ENCODE measurements around the gene FAM181A.

Gene FAM181A

DNA sequence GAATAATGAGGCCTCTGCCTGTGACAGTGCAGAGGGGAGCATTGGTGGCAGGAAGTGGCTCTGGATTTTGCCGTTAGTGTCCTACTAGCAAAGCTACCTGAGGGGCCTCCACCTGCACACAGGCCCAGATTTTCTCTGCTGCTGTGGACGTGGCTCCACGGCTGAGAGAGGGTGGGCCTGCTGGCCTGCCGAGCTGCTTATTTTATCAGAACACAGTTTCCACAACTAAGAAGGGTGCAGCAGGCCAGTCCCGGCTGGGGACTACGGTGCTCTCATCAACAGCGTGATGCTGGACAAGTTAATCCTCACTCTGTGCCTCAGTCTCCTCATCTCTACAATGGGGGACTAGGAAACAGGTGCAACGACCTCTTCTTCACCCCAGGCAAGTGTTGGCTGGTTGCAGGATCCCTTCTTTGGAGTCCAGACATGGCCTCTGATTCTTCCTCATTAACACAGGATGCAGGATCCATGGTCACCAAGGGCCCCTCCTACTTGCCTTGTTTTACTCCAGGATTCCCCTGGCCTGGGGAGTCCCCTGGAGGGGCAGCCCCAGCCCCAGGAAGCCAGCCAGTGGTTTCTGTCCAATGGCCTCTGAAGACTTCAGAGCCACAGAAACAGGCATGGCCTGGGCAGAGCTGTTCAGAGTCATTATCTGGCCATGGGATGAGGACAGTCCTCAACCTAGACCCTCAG is 3.3 kb downstream of the FAM181A start:
- DNase-seq: no peak

- no peak for DNase-seq
Measured at GRCh38 chr14:93930989-93931307, 3.8 kb downstream of the FAM181A start.

GRCh38 chr14:93932642-93933041 is 5.5 kb downstream of the FAM181A start:
- DNase-seq: no peak

DNA sequence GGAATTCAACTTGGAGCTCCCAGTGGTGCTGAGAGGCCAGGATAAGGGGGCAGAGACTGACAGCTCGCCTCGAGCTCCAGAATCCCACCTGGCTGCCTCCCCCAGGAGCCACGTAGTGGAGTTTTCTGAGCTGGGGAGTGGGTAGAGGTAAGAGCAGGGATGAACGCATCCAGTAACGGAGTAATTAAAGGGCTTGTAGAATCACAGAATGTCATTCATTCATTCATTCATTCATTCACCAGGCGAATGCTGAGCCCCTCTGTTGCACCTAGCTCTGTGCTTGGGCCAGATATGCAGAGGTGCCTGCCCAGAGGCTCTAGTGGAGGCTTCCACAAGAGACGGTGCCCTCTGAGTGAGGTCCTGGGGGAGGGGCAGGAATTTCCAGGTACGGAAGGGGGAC is 8.1 kb downstream of the FAM181A start:
- no peak for DNase-seq

DNA sequence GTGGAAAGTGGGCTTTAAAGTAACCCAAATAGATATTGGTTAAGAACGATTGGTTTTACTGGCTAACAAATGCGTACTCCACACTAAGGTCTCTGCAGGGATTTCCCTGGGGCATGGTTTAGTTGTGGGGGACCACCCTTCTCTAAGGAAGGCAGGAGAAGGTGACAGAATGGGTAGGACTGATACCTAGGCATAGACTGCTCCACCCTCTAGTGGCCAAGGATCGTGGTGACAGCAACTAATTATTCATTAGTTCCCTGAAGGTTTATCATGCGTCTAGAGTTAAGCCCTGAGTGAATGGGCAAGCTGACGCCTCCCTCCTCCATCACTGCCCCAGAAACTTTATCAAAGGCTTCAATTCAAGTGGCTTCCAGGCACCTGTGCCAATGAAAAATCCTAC is 9.1 kb downstream of the FAM181A start:
- no peak for DNase-seq

GRCh38 chr14:93936926-93937325 is 9.8 kb downstream of the FAM181A start:
- no peak for DNase-seq

DNA sequence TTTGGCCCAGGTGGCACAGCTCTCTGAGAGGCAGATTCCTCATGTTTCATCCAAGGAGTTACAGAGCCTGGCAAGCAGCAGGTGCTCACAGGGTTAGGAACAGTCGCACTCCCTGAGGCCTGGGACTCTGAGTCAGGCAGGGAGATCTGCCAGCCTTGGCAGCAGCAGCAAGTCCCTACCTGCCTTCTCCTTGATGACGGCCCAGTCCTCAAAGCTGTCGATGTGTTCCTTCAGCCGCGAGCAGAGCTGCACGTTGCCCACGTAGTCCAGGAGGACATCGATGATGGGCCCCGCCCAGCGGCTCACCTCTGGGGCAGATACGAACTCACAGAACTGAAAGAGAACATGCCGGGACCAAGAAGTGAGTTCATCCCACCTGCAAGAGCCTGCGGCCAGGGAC is 10.4 kb downstream of the FAM181A start:
- DNase-seq: no peak

- no peak for DNase-seq
Measured at GRCh38 chr14:93938751-93939303, 11.7 kb downstream of the FAM181A start.

DNA sequence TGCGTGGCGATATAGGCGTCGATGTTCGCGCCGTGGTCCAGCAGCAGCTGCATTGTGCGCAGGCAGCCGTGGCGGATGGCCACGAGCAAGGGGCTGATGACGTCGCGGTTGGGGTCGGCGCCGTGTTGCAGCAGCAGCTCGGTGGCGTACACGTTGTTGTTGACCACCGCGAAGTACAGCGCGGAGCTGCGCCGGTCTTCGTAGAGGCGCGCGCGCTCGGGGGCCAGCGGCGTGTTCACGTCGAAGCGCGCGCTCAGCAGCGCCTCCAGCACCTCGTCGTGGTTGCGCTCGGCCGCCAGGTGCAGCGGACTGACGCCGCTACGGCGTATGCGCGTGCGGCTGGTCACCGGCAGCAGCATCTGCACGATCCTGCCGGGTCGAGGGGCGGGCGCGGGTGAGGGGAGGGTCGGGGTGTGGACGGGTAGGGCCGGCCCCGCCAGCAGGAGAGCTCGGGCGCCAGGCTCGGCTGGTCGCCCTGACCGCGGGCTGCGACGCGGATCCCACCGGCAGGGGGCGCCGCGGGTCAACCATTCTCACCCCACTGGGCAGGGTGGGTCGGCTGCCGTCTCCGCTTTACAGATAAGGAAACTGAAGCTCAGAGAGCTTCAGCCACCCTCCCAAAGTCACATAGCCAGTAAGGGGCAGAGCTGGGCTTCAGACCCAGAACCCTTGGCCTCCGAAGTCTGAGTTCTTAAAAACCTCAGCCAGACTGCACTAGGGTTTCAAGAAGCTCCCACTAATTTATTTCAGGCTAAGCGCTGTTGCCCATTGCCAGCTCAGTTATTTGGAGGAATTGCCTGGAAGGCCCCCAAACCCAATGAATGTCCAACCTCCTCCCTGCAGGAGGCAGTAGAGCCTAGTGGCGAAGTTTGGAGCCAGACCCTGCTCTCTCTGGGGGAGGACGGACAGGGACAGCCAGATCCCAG is 12.4 kb downstream of the FAM181A start:
- DNase-seq: peak; percentile 97

DNA sequence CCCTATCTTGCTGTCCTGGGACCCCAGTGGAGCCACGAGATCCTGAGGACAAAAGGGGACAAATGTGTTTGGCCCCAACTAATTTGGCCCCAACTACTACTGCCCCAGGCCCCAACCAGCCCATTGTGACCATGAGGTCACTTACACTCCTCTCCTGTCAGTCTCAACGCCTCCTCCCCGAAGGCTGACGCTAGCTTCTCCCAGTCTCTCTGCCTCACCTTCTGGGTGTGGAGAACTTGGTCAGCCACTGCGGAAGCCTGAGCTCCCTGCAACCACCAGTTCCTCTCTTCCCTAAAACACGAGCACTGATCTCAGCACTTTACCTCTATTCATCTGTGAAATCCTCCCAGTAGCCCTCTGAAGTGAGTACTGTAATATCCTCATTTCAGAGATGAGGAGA is 13.3 kb downstream of the FAM181A start:
- no peak for DNase-seq

GRCh38 chr14:93941293-93941910 is 14.3 kb downstream of the FAM181A start:
- no peak for DNase-seq

DNA sequence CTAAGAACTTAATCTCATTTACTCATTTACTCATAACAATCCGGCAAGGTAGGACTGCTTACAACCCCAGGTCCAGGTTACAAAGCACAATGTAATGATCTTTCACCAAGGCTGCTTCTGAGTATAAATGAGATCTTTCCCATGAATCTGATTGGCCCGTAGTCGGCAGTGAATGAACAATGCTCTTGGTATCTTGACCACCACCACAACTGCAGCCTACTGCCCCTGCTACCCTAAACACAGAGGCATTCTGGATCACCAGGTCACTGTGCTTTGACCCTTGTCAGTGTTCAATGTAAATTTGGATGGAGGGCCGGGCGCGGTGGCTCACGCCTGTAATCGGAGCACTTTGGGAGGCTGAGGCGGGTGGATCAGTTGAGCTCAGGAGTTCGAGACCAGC is 15.9 kb downstream of the FAM181A start:
- DNase-seq: no peak

- no peak for DNase-seq
Measured at GRCh38 chr14:93943930-93944329, 16.8 kb downstream of the FAM181A start.

- DNase-seq: no peak
Measured at GRCh38 chr14:93944348-93945069, 17.4 kb downstream of the FAM181A start.

DNA sequence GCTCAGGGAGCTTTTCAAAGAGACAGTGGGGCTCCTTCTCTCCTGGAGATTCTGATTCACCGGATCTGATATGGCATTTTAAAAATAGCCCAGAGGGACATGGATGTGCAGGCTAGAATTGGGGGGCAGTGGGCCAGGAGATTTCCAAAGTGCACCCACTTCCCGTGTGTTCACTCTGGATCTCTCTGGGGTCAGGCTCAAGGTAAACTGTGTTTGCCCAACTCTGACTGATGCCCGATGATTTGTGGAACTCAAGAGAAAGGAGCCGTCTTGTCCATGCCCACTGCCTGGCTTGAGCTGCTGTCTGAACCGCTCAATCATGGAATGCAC is 17.9 kb downstream of the FAM181A start:
- no peak for DNase-seq

GRCh38 chr14:93946104-93946503 is 19.0 kb downstream of the FAM181A start:
- DNase-seq: no peak

DNA sequence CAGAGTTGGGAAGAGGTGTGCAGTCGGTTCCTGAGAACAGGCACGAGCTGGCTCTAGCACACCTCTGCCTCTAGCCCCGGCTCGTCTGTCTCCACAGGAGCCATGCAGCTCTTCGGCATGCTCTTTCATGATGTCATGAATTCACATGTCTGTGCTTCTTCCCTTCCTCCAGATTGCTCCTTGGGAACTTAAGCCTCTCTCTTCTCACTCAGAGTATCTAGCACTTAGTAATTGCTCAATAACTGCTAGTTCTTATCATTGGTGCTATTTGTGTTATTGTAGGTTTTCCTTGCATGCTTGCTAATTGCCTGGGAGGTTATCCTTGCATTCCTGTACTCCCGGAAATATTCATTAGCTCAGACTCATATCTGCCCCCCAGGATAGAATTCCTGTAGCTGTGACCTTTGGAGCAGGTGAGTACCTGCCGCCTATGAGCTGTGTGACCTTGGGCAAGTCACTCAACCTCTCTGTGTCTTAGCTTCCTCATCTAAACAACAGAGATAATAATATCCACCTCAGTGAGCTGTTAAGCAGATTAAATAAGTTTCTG is 19.5 kb downstream of the FAM181A start:
- DNase-seq: no peak

- DNase-seq: no peak
Measured at GRCh38 chr14:93947282-93947681, 20.1 kb downstream of the FAM181A start.

- no peak for DNase-seq
Measured at GRCh38 chr14:93949511-93950075, 22.4 kb downstream of the FAM181A start.

DNA sequence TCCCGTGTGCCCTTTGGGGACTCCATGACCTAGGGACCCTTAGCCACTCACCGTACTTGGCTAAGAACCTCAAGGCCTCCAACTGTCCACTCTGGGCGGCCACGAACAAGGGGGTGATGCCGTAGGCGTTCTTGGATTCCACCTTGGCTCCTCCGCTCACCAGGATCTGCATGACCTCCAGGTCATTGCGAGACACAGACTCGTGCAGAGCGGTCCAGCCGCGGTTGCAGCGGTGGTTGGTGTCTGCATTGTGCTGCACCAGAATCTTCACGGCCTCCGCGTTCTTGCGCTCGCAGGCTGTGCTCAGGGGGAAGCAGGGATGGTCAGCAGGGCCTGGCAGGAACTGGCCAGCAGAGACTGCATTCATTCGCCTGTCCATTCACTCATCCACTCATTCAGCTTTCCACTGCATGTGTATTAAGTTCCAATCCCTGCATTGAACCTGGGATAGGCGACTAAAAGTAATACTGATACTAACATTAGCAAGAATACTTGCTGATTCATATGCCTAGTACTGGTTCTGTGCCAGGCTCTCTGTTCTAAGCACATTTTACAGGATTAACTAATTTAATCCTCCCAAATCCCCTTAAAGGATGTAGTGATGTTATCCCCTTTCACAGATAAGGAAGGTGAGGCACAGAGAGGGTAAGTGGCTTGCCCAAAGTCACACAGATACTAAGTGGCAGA is 23.9 kb downstream of the FAM181A start:
- no peak for DNase-seq

DNA sequence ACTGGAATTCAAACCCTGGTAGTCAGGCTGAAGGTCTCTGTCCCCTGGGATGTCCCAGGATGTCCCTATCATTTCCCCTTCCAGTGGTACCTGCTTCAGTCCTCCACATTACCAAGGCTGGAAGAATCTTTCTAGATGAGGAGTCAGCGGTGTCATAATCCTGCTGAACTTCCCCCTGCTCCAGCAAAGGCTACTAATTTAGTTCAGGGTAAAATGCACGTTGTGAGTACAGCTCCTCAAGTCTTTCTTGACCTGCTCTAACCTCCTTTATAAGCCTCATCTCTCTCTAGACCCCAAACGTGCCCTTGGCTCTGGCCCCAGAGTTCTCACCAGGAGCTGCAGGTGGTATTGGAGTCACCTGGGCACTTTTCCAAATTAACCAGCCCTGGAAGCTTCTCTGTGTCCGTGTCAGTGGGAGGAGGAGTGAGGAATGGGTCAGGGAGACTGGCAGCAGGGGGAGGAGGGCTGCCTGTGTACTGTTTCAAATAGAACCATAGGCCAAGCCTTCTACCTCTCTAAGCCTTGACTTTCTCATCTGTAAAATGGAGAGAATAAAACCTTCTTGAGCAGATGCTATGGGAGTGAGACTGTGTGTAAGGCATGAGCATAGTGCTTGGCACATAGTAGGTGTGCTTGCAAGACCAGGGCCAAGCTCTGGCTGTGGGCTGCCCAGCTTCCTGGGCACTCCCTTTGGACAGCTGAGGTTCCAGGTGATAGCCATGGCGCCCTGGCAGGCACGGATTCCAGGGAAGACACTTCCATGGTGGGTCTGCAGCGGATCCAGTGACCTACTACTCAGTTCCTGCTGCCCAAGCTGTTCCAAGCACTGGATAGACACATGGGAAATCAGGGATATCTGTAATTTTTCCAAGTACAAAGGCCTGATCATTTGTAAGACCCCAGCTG is 24.7 kb downstream of the FAM181A start:
- DNase-seq: no peak

Data from activated CD4-positive, CD25-positive, alpha-beta regulatory T cell treated with anti-CD3 and anti-CD28 coated beads, Interleukin-2, amount 50 U/mL, for 72 hours (primary cell).